Endometrial microvascular endothelial cells (primary cell): ENCODE results near the gene SEMA6B. TPM values are rescaled to one million over a fixed set of nuclear protein-coding genes. Genes with fewer than 3 reads are reported as not detected.
"Not testable (repeated sequence)": the region's sequence is repeated elsewhere in the genome, so short reads cannot be mapped to it uniquely, and the experiment has no call there.

Experiments
- in situ Hi-C: cut with HindIII; loops from 2 replicates; pipeline ENCODE4 v1.10.0; 2017; ENCODE audit warnings: low sequenced_read_pairs, low pct_unique_long_range_greater_than_20kb; ENCODE audit errors: inconsistent ontology term
- total RNA-seq: library from RNA; depleted of rRNA; stranded (reverse); fragments of >200 nt; gene quantifications from one replicate; pipeline ENCODE4 v1.2.3, GENCODE V29; 2015; ENCODE audit errors: inconsistent ontology term

Gene SEMA6B
- total RNA-seq, 1 donor from 2014 or later = 220 TPM

- in situ Hi-C loops = no loop called here
These were observed 21.4 kb downstream of the SEMA6B start for GRCh38 chr19:4537953-4538600.

- in situ Hi-C loops = no loop called here
These were observed 22.7 kb downstream of the SEMA6B start for GRCh38 chr19:4536798-4537197.

DNA sequence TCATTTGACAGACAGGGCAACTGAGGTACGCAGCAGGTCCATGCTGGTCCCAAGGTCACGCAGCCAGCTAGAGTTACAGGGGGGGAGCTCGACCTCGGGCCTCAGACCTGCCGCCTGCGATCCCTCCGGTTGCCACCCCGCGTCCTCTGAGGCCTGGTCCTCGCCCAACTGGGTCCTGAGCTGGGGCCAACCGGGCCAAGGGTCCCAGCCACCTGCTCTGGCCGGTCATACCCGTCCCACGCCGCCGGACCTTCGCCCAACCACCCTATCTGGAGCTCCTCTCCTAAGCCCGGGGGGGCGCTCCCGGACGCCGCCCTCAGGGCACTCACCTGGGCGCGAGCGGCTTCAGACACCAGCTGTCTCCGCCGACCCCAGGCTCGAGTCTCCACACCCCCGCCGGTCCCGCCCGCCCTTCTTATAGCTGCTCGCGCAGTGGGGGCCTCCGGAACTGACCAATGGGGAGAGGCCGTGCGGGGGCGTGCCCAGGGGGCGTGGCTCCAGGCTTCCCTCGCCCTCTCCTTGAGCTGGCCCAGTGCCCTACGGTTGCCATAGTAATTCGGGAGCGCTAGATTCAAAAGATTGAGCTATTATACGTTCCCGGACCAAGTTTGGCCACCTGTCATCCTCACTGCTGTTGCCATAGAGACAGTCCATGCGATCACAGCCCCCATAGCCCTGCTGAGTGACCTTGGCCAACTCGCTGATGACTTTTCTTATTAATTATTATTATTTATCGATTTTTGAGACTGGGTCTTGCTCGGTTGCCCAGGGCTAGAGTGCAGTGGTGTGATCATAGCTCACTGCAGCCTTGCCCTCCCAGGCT, 24.4 kb downstream of the SEMA6B start, which contains the start of gene PLIN5:
Gene PLIN5 (minus strand): TSS at position 389 of the 823 bp plus-strand sequence. CDS start 1,150 bp downstream, outside the sequence.
- in situ Hi-C loops = no loop called here

- in situ Hi-C loops = no loop called here
These were observed 25.6 kb downstream of the SEMA6B start for GRCh38 chr19:4533835-4534424.

GRCh38 chr19:4533334-4533733, 26.1 kb downstream of the SEMA6B start:
- in situ Hi-C loops = no loop called here

- in situ Hi-C loops = no loop called here
These were observed 27.8 kb downstream of the SEMA6B start for GRCh38 chr19:4531562-4532165.

- in situ Hi-C loops = no loop called here
These were observed 29.5 kb downstream of the SEMA6B start for GRCh38 chr19:4529924-4530522.

DNA sequence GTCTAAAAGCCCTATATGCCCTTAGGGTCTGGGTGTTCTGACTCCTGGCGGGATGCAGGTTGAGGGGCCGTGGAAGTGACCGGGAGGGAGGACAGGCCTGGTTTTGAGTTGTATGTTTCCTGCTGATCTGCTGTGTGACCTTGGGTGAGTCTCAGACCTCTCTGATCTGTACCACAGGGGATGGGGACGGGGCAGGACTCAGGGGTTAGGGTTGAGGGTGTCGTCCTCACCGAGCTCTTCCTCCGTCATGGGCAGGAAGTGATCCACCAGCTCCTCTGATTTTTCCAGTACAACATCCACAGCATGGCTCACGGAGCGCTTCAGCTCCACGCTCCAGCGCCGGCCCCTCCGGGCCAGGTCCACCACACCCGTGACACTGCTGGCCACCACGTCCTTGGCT, 30.6 kb downstream of the SEMA6B start:
- in situ Hi-C loops = no loop called here

DNA sequence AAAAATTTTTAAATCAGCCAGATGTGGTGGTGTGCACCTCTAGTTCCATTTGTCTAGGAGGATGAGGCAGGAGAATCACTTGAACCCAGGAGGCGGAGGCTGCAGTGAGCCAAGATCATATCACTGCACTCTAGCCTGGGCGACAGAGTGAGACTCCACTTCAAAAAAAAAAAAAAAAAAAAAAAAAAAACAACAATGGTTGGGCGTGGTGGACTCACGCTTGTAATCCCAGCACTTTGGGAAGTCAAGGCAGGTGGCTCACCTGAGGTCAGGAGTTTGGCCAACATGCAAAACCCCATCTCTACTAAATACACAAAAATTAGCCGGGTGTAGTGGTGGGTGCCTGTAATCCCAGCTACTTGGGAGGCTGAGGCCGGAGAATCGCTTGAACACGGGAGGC, 32.1 kb downstream of the SEMA6B start:
- in situ Hi-C loops = not testable (repeated sequence)

DNA sequence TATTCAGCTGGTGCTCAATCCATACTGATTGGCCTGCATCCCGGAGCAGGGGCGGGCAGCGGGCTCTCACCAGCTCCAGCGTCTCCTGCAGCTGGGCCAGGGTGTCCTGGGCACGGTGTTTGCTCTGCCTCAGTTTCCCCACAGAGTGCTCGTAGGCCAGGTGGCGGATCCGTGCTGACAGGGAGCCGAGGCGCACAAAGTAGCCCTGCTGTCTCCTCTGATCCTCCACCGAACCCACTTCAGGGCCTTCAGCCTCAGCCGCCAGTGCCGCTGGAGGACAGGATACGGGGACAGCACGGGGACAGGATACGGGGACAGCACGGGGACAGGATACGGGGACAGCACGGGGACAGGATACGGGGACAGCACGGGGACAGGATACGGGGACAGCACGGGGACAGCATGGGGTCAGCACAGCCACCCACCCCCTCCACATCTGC, 33.9 kb downstream of the SEMA6B start:
- in situ Hi-C loops = no loop called here

DNA sequence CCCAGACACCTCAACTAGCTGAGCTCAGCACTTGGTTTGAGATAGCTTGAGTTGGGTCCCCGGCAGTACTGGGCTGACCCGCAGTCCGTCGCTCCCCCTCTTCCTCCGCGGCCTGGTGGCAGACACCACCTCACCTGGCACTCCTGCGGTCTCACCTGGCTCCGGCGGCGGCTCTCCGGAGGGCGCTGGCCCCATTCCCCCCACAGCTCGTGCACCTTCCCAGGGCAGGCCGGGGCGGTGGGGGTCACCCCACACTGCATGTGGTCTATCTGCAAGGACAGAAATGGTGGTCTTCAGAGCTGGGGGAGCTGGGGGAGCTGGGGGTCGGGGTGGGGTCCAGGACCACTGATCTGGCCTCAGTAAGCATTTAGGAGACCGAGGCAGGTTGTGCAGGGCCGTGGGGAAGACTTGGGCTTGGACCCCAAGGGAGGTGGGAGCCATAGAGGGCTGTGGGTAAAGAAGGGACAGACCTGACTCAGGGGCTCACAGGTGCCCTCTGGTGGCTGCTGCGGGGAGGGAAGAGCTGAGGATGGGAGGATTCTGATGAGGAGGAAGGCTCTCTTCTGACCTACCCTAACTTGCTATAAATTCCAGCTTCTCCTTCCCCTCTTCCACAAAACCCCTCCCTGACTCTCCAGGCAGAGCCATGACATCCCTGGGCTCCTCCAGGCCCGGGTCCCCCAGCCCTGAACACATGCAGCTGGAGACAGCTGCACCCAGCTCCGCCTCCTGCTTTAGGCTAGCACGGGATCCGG, 34.5 kb downstream of the SEMA6B start:
- in situ Hi-C loops = no loop called here

GRCh38 chr19:4523306-4524110, 36.0 kb downstream of the SEMA6B start:
- in situ Hi-C loops = no loop called here

DNA sequence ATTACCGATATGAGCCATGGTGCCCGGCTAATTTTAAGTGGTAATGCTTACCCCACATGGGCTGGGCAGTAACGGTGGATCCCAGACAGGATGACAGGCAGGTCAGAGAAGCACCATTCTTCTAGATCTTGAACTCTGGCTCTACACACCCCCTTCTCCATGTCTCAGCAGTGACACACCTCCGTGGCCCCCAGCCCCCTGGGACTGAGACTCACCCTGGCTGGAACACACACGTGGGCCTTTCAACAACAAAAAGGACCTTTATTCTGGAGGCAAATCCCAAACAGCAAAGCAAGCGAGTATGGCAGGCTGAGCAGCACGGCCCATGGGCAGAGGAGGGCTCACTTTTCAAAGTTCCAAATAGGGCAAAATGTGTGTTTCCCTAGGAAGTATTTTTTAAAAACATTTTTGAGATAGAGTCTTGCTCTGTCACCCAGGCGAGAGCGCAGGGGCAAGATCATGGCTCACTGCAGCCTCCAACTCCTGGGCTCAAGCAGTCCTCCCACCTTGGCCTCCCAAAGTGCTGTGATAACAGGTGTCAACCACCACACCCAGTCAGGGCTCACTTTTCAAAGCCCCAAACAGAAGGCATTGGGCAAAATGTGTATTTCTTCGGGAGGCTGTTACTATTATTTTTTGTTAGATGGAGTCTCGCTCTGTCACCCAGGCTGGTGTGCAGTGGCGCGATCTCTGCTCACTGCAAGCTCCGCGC, 37.0 kb downstream of the SEMA6B start:
- in situ Hi-C loops = no loop called here

DNA sequence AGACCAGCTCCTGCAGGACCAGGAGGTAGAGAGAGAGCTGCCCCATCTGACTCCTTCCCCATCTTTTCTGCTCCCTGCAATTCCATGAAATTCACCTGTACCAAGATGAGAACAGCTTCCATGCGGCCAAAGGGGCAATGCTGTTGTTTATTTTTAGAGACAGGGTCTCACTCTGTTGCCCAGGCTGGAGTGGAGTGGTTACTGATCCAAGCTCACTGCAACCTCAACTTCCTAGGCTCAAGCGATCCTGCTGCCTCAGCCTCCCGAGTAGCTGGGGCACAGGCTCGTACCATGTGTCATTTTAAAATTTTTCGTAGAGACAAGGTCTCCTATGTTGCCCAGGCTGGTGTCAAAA, 37.6 kb downstream of the SEMA6B start:
- in situ Hi-C loops = no loop called here

- in situ Hi-C loops = no loop called here
These were observed 38.2 kb downstream of the SEMA6B start for GRCh38 chr19:4521170-4521887.

DNA sequence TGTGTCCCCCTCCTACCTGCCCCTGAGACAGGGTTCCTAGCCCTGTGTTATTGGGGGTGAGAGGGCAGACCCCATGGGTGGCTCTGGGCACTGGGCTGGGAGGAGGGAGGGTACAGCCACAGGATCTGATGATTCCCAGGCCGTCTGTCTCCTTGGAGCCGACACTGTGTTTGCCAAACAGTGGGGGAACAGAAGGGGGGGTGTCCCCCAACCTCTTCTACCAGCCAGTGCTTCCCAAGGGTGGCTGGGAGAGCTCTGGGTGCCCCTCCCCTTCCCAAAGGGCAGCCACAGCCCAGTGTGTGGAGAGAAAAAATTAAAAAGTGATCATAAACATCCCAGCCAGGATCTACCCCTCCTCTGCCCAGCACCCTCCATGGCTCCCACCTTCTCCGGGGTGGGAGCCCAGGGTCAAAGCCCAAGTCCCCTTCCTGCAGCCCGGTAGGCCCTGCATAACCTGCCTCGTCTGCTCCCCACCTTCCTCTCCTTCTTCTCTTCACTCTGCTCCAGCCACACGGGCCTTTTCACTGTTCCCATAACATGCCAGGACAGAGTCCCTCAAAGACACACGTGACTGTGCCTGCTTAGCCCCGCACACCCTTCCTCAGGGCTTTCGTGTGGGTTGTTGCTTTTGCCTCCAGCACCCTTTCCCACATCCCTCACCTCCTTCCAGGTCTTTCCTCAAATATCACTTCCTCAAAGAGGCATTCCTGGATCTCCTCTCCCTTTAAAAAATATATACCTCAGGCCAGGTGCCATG, 39.8 kb downstream of the SEMA6B start:
- in situ Hi-C loops = no loop called here
